ENCODE results near the gene PRPF19. TPM values are rescaled to one million over a fixed set of nuclear protein-coding genes. Genes with fewer than 3 reads are reported as not detected.

Gene PRPF19
- total and polyA plus RNA-seq, 2 of the 13 experiments (the other 11 are each of a cell fraction or from before 2014, with no cell fraction given): 27.4 to 91.1 TPM

DNA sequence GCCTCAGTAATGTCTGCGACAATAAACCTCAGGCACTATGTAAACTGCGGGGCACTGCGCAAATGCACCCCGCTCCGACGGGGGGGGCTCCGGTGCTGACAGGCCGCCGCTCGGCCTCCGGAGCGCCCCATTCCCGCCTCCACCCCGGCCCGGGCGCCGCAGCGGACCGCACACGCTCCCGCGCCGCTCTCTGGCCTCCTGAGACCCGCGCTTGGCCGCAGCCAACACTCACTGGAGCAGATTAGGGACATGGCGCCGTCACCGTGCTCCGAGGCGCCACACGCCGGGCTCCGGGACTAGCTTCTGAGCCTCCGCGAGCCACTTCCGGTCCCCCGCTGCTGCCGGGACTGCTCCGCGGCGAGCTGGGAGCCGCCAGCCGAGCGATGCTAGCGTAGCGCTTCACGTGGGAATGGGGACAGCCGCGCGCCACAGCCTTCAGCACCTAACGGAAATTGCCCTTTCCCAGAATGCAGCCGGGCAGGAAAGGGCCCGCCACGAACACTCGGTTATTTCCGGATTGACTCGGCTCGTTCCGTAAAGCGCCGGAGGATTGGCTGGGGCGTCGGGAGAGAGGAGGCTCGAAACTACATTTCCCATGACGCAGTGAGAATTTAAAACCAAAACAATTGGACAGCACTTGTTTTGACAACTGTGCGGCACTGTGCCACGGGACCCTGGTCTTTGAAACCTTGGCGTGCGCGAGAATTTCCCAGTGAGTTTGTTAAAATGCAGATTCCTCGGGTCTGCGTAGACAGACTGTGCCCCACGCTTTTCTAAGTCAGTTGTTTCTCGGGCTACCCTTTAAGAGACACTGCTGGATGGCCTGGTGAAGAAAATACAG is at the start of gene PRPF19 (continued):
- TF ChIP-seq NFATC3 (CRISPR knock-in tag; IDR thresholded peaks at IDR 0.05): no peak; the same call in 1 of the 2 replicates
- TF ChIP-seq, protein P1, sequence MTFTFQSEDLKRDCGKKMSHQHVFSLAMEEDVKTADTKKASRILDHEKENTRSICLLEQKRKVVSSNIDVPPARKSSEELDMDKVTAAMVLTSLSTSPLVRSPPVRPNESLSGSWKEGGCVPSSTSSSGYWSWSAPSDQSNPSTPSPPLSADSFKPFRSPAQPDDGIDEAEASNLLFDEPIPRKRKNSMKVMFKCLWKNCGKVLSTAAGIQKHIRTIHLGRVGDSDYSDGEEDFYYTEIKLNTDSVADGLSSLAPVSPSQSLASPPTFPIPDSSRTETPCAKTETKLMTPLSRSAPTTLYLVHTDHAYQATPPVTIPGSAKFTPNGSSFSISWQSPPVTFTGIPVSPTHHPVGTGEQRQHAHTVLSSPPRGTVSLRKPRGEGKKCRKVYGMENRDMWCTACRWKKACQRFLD (CRISPR knock-in tag; IDR thresholded peaks at IDR 0.05; ENCODE audit: borderline replicate concordance): 0 out of 2 replicates have a peak, but pooled peaks have one; percentile 24
- TF ChIP-seq ZFP1 (CRISPR knock-in tag; IDR thresholded peaks at IDR 0.05): no peak
- peak; percentile 73; the same call in 1 of the 2 replicates for TF ChIP-seq CBX5 (CRISPR knock-in tag; IDR thresholded peaks at IDR 0.05; ENCODE audit: borderline replicate concordance)
- TF ChIP-seq DPF2 (CRISPR knock-in tag; IDR thresholded peaks at IDR 0.05; ENCODE audit: borderline replicate concordance, low read depth): no peak
- TF ChIP-seq HNF1B (CRISPR knock-in tag; IDR thresholded peaks at IDR 0.05): peak; percentile 85
- no peak for TF ChIP-seq ZNF282 (IDR thresholded peaks at IDR 0.05; ENCODE audit: partially characterized antibody)
- peak; percentile 100 for TF ChIP-seq ZSCAN29 (CRISPR knock-in tag; conservative IDR thresholded peaks at IDR 0.05)
- TF ChIP-seq, protein P2, sequence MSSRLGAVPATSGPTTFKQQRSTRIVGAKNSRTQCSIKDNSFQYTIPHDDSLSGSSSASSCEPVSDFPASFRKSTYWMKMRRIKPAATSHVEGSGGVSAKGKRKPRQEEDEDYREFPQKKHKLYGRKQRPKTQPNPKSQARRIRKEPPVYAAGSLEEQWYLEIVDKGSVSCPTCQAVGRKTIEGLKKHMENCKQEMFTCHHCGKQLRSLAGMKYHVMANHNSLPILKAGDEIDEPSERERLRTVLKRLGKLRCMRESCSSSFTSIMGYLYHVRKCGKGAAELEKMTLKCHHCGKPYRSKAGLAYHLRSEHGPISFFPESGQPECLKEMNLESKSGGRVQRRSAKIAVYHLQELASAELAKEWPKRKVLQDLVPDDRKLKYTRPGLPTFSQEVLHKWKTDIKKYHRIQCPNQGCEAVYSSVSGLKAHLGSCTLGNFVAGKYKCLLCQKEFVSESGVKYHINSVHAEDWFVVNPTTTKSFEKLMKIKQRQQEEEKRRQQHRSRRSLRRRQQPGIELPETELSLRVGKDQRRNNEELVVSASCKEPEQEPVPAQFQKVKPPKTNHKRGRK (CRISPR knock-in tag; IDR thresholded peaks at IDR 0.05): no peak
- TF ChIP-seq HNRNPUL1 (IDR thresholded peaks at IDR 0.05; ENCODE audit: low read depth, low read length): no peak
- no peak for TF ChIP-seq NFRKB (IDR thresholded peaks at IDR 0.05)
- peak; percentile 88 for TF ChIP-seq SAP130 (CRISPR knock-in tag; IDR thresholded peaks at IDR 0.05; ENCODE audit: low read depth)
- TF ChIP-seq KMT2A (CRISPR knock-in tag; IDR thresholded peaks at IDR 0.05): peak; percentile 86
- no peak; the same call in 1 of the 2 replicates for TF ChIP-seq ZNF264 (CRISPR knock-in tag; IDR thresholded peaks at IDR 0.05)
- TF ChIP-seq IKZF4 (CRISPR knock-in tag; IDR thresholded peaks at IDR 0.05; ENCODE audit: borderline replicate concordance, low read depth, not compliant biosample characterization): peak; percentile 69
- peak; percentile 42; the same call in 1 of the 2 replicates for TF ChIP-seq THAP9 (CRISPR knock-in tag; IDR thresholded peaks at IDR 0.05; ENCODE audit: borderline replicate concordance)
- TF ChIP-seq EHMT2 (IDR thresholded peaks at IDR 0.05; ENCODE audit: borderline replicate concordance, low read depth, low read length): no peak
- TF ChIP-seq ZNF616 (CRISPR knock-in tag; IDR thresholded peaks at IDR 0.05; ENCODE audit: low read depth): peak; percentile 72; the same call in 1 of the 2 replicates
- TF ChIP-seq ZNF788 (CRISPR knock-in tag; IDR thresholded peaks at IDR 0.05; ENCODE audit: borderline replicate concordance): peak; percentile 76; the same call in 1 of the 2 replicates
- no peak for TF ChIP-seq SP1 (IDR thresholded peaks at IDR 0.05)
- peak; percentile 60; the same call in 1 of the 2 replicates for TF ChIP-seq SP1 (CRISPR knock-in tag; IDR thresholded peaks at IDR 0.05)
- TF ChIP-seq KLF9 (CRISPR knock-in tag; IDR thresholded peaks at IDR 0.05; ENCODE audit: low read depth): no peak
- TF ChIP-seq PHB2 (IDR thresholded peaks at IDR 0.05; ENCODE audit: partially characterized antibody): no peak
- peak; percentile 38; the same call in 1 of the 2 replicates for TF ChIP-seq MED1 (CRISPR knock-in tag; IDR thresholded peaks at IDR 0.05)

Measured in HepG2 (cell line).